HG02943 (cell line): Measurements from ENCODE around the gene SGMS1.
"Not testable (repeated sequence)": the region's sequence is repeated elsewhere in the genome, so short reads cannot be mapped to it uniquely, and the experiment has no call there.

Experiments
- ATAC-seq: cut with Tn5 transposase; IDR thresholded peaks from one replicate; pipeline ENCODE4 v1.9.1; 2021; ENCODE audit warnings: mild to moderate bottlenecking, low read depth, moderate library complexity; ENCODE audit not compliant: unreplicated experiment

The SGMS1 gene

GRCh38 chr10:50623663-50624412 lies at the start of gene SGMS1:
Gene SGMS1, minus strand, starts transcription at chr10:50623956. Its CDS starts 279,842 bp downstream, at chr10:50344114.
- peak; percentile 28 for ATAC-seq

- ATAC-seq = not testable (repeated sequence)
Measured at GRCh38 chr10:50672152-50672551, 48.4 kb upstream of the SGMS1 start.

- not testable (repeated sequence) for ATAC-seq
Measured at GRCh38 chr10:50671645-50672044, 47.9 kb upstream of the SGMS1 start.

GRCh38 chr10:50669957-50670356 lies 46.2 kb upstream of the SGMS1 start:
- ATAC-seq = not testable (repeated sequence)

- not testable (repeated sequence) for ATAC-seq
Measured at GRCh38 chr10:50667353-50667752, 43.6 kb upstream of the SGMS1 start.

GRCh38 chr10:50662420-50662819 lies 38.7 kb upstream of the SGMS1 start:
- not testable (repeated sequence) for ATAC-seq

GRCh38 chr10:50661563-50661962 lies 37.8 kb upstream of the SGMS1 start:
- not testable (repeated sequence) for ATAC-seq

GRCh38 chr10:50659865-50660730 lies 36.3 kb upstream of the SGMS1 start:
- ATAC-seq = peak; percentile 97

- not testable (repeated sequence) for ATAC-seq
Measured at GRCh38 chr10:50659016-50659864, 35.5 kb upstream of the SGMS1 start.

GRCh38 chr10:50658165-50658564 lies 34.4 kb upstream of the SGMS1 start:
- ATAC-seq = no peak

GRCh38 chr10:50653758-50654157 lies 30.0 kb upstream of the SGMS1 start:
- ATAC-seq = no peak

- no peak for ATAC-seq
Measured at GRCh38 chr10:50653142-50653541, 29.4 kb upstream of the SGMS1 start.

GRCh38 chr10:50651808-50652207 lies 28.1 kb upstream of the SGMS1 start:
- ATAC-seq = no peak

- no peak for ATAC-seq
Measured at GRCh38 chr10:50650481-50650880, 26.7 kb upstream of the SGMS1 start.

GRCh38 chr10:50648935-50649227 lies 25.1 kb upstream of the SGMS1 start:
- no peak for ATAC-seq

GRCh38 chr10:50648089-50648934 lies 24.6 kb upstream of the SGMS1 start:
- peak; percentile 86 for ATAC-seq

- ATAC-seq = not testable (repeated sequence)
Measured at GRCh38 chr10:50647350-50647749, 23.6 kb upstream of the SGMS1 start.

- no peak for ATAC-seq
Measured at GRCh38 chr10:50645236-50645635, 21.5 kb upstream of the SGMS1 start.

- no peak for ATAC-seq
Measured at GRCh38 chr10:50641626-50642025, 17.9 kb upstream of the SGMS1 start.

- no peak for ATAC-seq
Measured at GRCh38 chr10:50640238-50640637, 16.5 kb upstream of the SGMS1 start.
